Effector memory CD8-positive, alpha-beta T cell (primary cell): ENCODE results near the gene MEI4.
"Not testable (repeated sequence)": the region's sequence is repeated elsewhere in the genome, so short reads cannot be mapped to it uniquely, and the experiment has no call there.

Experiments
- ATAC-seq: fragments of 150-1000 bp; cut with Tn5 transposase; replicated peaks from 2 replicates; pipeline ENCODE4 v1.10.0; 2021; ENCODE audit warnings: mild to moderate bottlenecking, moderate library complexity
- DNase-seq, 3 experiments: peaks; one replicate each; pipeline ENCODE4 v3.0.0; 2021
- H3K27ac Mint-ChIP-seq, 2 donors: one replicate each; pipeline ENCODE4 v1.8.0; 2022; ENCODE audit warnings: mild to moderate bottlenecking in 2 of 2, mixed read lengths in 2 of 2, moderate library complexity in 2 of 2
- H3K27me3 Mint-ChIP-seq, 2 donors: one replicate each; pipeline ENCODE4 v1.8.0; 2022; ENCODE audit warnings: mixed read lengths in 2 of 2
- H3K36me3 Mint-ChIP-seq: one replicate; pipeline ENCODE4 v1.8.0; 2022; ENCODE audit warnings: mild to moderate bottlenecking, moderate library complexity, mixed read lengths; ENCODE audit not compliant: insufficient read depth
- H3K4me1 Mint-ChIP-seq, 2 donors: one replicate each; pipeline ENCODE4 v1.8.0; 2022; ENCODE audit warnings: low read depth in 2 of 2, mixed read lengths in 2 of 2
- H3K4me3 Mint-ChIP-seq, 2 donors: one replicate each; pipeline ENCODE4 v1.8.0; 2022; ENCODE audit warnings: mild to moderate bottlenecking in 2 of 2, mixed read lengths in 2 of 2, moderate library complexity in 2 of 2
- H3K9me3 Mint-ChIP-seq, 2 donors: one replicate each; pipeline ENCODE4 v1.8.0; 2022; ENCODE audit warnings: mixed read lengths in 2 of 2

The MEI4 gene

DNA sequence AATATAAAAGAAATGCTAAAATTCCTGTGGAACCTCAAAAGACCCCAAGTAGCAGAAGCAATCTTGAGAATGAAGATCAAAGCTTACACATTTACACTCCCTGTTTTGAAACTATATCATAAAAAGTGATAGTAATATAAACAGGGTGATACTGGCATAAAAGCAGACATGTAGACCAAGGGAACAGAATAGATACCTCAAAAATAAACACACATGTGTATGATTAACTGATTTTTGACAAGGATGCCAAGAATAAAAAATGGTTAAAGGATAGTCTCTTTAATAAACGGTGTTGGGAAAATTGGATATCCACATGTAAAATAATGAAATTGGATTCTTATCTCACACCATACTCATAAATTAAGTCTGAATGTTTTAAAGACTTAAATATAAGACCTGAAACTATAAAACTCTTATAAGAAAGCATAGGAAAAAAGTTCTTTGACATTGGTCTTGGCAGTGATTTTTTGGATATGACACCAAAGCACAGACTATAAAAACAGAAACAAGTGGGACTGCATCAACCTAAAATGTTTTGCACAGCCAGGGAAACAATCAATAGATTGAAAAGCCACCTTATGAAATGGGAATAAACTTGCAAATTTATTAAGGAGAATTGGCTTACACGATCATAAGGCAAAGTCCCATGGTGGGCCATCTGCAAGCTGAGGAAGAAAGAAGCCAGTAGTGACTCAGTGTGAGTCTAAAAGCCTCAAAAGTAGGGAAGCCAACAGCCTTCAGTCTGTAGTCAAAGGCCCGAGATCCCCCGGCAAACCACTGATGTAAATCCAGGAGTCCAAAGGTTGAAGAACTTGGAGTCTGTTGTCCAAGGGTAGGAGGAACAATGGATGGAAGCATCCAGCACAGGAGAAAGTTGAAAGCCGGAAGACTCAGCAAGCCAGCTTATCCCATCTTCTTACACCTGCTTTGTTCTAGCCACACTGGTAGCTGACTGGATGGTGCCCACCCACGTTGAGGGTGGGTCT is 144.3 kb downstream of the MEI4 start:
- Mint-ChIP-seq H3K4me1 (no peaks in the 10 kb centered on the region), H3K27me3 (no peaks in the 10 kb centered on the region), H3K36me3 (no peaks in the 10 kb centered on the region), H3K4me3 (no peak overlapping the region), H3K9me3 (peaks cover 10 to 28% of the 10 kb centered on the region in 2 donors), H3K27ac (no peak overlapping the region)
- ATAC-seq (no peak), DNase-seq (no peak)

DNA sequence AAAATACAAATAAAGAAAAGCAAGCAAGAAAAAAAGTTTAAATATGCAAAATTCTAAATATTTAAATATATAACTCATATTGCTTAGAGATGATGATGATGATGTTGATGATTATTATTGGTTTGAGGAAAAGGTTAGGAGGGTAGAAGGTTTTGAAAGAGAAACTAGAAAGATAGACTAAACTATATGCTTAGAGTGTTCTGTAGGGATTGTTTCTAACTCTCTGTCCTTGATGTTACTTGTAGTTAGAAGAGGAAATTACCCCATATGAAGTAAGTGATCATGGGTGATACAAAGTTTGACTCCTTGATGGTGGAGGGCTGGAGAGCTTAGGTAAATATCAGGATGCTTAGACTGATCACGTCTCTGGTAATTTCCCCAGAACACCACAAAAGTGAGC is 159.5 kb downstream of the MEI4 start:
- H3K27ac Mint-ChIP-seq, result no peak overlapping the region
- H3K36me3 Mint-ChIP-seq, result no peaks in the 10 kb centered on the region
- H3K4me3 Mint-ChIP-seq, result no peak overlapping the region
- ATAC-seq (no peak), DNase-seq (no peak)
- H3K27me3 Mint-ChIP-seq, result no peaks in the 10 kb centered on the region
- no peaks in the 10 kb centered on the region for H3K4me1 Mint-ChIP-seq
- peaks cover 0 to 4% of the 10 kb centered on the region in 2 donors for H3K9me3 Mint-ChIP-seq

DNA sequence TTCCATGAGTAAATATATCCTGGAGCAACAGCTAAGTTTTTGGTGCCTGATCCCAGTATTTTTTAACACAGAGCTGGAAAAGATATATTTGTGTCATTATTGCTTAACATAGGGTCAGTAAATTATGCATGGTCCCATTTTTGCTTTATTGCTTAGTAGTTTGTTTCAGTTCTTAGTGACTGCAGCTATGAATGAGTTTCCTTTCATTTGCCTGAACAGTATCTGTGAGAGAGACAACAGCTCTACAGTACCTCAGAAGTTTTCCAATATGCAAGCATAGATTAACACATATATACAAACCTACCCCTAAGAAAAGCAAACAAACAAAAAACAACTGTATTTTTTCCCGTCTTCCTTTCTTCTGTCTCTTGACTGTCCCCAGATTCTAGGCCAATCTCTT is 160.3 kb downstream of the MEI4 start:
- Mint-ChIP-seq H3K9me3 (peaks cover 0 to 4% of the 10 kb centered on the region in 2 donors), H3K4me1 (no peaks in the 10 kb centered on the region)
- ATAC-seq, result no peak

DNA sequence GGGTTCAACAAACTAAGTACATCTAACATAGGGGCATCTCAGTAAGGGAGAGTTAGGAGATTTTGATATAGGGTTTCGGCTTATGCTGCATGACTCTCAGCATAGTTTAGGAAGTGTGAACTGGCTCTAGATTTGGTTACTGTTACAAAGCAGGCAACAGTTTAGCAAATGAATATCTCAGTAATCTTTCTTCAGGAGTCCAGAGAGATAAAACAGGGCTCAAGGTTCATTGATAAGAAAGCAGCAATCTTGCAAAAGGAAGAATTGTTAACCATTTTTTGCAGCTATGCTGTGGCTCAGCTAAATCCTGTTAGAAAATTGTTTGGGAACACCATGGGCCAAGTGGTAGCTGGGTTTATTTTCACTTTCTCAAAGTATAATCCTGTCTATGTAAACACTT is 161.3 kb downstream of the MEI4 start:
- ATAC-seq, result no peak
- Mint-ChIP-seq H3K36me3 (no peaks in the 10 kb centered on the region), H3K4me1 (no peaks in the 10 kb centered on the region), H3K27ac (no peak overlapping the region), H3K27me3 (no peaks in the 10 kb centered on the region), H3K9me3 (no peaks in the 10 kb centered on the region), H3K4me3 (no peak overlapping the region)
- DNase-seq, result no peak

More for the DNA sequence above, 160.3 kb downstream of the MEI4 start:
- Mint-ChIP-seq H3K4me3 (no peak overlapping the region), H3K27ac (no peak overlapping the region), H3K27me3 (no peaks in the 10 kb centered on the region), H3K36me3 (no peaks in the 10 kb centered on the region)
- no peak for DNase-seq

DNA sequence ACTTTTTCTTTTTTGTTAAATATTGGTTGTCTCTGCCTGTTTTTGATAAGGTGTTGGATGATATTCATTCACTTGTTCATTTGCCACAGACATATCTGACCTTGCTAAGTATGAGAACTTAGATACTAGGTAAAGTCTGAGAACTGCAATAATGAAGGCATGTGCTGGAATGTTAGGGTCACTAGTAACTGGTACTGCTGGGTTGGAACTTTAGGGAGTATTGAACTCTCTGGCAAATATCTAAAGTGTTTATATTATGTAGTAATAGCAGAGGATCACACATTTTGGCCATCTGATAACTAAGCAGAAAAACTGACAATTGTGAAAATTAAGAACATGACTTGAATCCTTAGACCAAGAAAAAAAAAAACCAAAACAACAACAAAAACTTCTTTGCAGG is 162.7 kb downstream of the MEI4 start:
- DNase-seq (no peak), ATAC-seq (no peak)
- Mint-ChIP-seq H3K27ac (no peak overlapping the region), H3K36me3 (no peaks in the 10 kb centered on the region), H3K27me3 (no peaks in the 10 kb centered on the region), H3K4me1 (no peaks in the 10 kb centered on the region), H3K9me3 (peaks cover 0 to 1% of the 10 kb centered on the region in 2 donors), H3K4me3 (no peak overlapping the region)

DNA sequence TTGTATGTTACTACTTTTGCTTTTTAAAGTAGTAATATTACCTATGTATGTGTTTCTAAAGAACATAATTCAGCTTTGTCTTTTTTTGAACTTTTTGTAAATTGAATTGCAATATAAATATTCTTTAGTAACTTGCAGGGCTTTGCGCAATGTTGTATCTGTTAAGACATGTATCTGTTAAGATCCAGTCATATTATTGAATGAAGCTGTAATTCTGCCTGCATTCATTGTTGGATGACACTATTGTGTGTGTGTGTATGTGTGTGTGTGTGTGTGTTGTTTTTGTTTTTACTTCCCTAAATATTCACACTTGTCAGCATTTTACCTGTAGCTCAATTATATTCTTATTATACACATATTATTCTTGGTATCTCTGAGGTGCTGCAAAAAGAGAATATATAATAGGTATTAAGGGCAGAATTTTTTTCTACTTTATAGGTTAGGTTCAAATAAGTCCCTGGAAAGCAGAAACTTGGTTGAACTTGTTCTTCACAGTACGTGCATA is 164.0 kb downstream of the MEI4 start:
- no peaks in the 10 kb centered on the region for H3K27me3 Mint-ChIP-seq
- DNase-seq, result no peak
- no peaks in the 10 kb centered on the region for H3K4me1 Mint-ChIP-seq
- ATAC-seq, result no peak
- no peaks in the 10 kb centered on the region for H3K36me3 Mint-ChIP-seq
- peaks cover 0 to 2% of the 10 kb centered on the region in 2 donors for H3K9me3 Mint-ChIP-seq
- no peak overlapping the region for H3K27ac Mint-ChIP-seq
- H3K4me3 Mint-ChIP-seq, result no peak overlapping the region

DNA sequence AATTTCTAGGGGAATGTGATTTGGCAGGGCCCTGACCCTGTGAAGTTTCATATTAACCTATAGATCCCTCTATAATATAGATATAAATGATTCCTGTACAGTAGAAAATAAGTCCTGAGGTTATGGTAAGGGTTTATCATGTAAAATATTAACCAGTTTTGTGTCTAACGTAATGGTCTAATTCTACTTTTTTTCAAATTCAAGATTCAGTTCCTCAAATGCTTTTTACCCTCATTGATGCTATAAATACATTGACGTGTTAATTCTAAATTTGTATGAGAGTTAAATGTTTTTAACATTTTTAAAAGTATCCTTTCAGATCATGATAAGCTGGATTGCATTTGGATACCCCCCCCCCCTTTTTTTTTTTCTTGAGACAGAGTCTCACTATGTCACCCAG is 169.4 kb downstream of the MEI4 start:
- no peaks in the 10 kb centered on the region for H3K36me3 Mint-ChIP-seq
- no peaks in the 10 kb centered on the region for H3K27me3 Mint-ChIP-seq
- no peak overlapping the region for H3K4me3 Mint-ChIP-seq
- H3K27ac Mint-ChIP-seq, result no peak overlapping the region
- DNase-seq (no peak), ATAC-seq (no peak)
- no peaks in the 10 kb centered on the region for H3K4me1 Mint-ChIP-seq
- peaks cover 0 to 3% of the 10 kb centered on the region in 2 donors for H3K9me3 Mint-ChIP-seq

DNA sequence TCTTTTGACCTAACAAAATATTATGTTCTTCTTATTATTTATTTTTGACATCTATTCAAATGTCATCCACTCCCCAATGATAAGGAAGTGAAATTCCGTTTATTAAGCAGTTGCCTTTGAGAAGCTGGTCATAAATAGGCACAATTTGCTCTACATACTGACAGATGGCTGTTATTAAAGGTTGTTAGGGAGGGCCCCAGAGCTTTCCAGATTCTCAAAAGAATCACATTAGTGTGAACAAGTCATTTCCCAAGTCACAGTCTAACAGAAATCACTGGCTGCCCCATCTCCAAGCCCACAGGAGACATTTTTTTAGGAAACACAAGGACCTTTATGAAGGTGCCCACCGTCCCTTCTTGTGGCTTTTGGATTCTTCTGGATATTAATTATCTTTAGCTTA is 172.4 kb downstream of the MEI4 start:
- Mint-ChIP-seq H3K36me3 (no peaks in the 10 kb centered on the region), H3K4me1 (no peaks in the 10 kb centered on the region), H3K27me3 (no peaks in the 10 kb centered on the region), H3K4me3 (no peak overlapping the region), H3K9me3 (peaks cover 0 to 3% of the 10 kb centered on the region in 2 donors), H3K27ac (no peak overlapping the region)
- no peak for ATAC-seq
- no peak for DNase-seq

DNA sequence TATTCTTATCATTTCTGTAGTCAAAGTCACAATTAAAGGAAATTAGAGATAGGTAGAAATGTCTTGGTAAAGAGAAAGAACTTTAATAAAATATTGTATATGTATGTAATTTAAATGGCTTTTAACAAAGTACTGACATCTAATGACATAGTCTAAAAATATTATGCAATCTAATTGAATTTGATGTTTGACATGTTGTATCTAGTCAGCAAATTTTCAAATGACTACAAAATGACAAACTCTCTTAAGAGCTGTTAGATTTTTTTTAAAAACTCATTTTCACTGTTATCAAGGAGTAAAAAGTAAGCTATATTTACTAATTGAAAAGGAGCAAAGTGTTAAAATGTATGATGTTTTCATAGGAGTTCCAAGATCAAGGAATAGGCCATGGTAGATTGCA is 176.9 kb downstream of the MEI4 start:
- Mint-ChIP-seq H3K27ac (no peak overlapping the region), H3K4me3 (no peak overlapping the region), H3K36me3 (no peaks in the 10 kb centered on the region), H3K27me3 (no peaks in the 10 kb centered on the region), H3K9me3 (peaks cover 0 to 3% of the 10 kb centered on the region in 2 donors), H3K4me1 (no peaks in the 10 kb centered on the region)
- no peak for ATAC-seq
- DNase-seq, result no peak

DNA sequence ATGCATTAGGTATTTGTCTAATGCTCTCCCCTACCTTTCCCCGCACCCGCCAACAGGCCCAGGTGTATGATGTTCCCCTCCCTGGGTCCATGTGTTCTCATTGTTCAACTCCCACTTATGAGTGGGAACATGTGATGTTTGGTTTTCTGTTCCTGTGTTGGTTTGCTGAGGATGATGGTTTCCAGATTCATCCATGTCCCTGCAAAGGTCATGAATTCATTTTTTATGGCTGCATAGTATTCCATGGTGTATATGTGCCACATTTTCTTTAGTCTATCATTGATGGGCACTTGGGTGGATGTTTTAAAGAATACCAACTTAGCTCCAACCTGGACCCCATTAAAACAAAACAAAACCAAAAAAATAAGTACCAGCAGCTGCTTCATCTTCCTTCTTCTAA is 180.9 kb downstream of the MEI4 start:
- H3K4me3 Mint-ChIP-seq, H3K9me3 Mint-ChIP-seq, H3K4me1 Mint-ChIP-seq, DNase-seq, ATAC-seq, H3K27ac Mint-ChIP-seq, H3K27me3 Mint-ChIP-seq, H3K36me3 Mint-ChIP-seq: not testable (repeated sequence)

DNA sequence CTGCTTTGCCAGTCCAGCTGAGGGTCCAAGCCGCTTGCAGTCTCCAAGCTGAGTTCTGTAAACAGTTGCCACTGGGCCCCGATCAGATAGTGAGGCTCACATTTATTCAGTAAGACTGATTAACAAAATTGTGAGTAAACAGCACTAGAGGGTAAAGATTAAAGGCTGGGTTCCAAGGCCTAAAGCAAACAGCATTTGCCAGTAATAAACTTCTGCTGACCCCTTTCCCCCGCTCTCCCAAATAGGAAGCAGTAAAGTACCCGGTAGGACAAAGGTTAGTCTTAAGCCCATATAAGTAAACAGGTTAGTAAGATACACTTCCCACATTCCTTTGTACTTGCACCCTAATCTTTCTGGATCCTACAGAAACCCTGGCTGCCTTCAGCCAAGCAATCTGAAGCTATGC is 181.8 kb downstream of the MEI4 start:
- Mint-ChIP-seq H3K4me1 (no peaks in the 10 kb centered on the region), H3K9me3 (peaks cover 0 to 5% of the 10 kb centered on the region in 2 donors), H3K4me3 (no peak overlapping the region), H3K27ac (no peak overlapping the region), H3K27me3 (no peaks in the 10 kb centered on the region), H3K36me3 (no peaks in the 10 kb centered on the region)
- DNase-seq (no peak), ATAC-seq (no peak)

DNA sequence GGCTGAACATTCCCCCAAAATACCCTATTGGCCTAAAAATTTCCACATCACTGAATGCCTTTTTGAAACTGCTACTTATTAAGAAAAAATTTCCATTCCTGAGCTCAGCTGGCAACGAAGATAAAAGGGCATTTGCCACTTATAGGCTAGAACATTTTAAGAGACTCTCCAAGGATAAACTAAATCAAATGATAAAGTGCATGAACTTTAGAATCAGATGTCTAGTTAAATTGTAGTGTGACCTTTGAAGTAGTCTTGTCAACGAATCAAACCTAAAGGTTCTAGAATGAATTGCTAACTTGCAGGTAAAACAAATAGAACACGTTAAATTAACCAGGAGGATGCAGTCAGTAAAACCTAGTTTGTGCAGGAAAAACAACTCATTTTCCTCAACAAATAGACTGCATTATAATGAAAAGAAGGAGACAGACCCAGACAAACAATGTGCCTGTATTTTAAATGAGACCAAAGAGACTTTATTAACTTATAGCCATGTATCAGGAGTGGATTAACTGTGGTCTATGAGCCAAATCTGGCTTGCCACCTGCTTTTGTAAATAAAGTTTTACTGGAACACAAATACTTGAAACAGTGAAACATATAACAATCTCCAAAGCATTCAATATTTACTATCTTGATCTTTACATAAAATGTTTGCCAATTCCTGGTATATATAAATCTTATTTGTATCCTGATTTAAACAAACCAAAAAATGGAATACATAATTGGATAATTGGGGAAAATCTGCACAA is 184.4 kb downstream of the MEI4 start:
- no peaks in the 10 kb centered on the region for H3K36me3 Mint-ChIP-seq
- DNase-seq (no peak), ATAC-seq (no peak)
- no peak overlapping the region for H3K4me3 Mint-ChIP-seq
- H3K27ac Mint-ChIP-seq, result no peak overlapping the region
- no peaks in the 10 kb centered on the region for H3K4me1 Mint-ChIP-seq
- H3K9me3 Mint-ChIP-seq, result peaks cover 0 to 2% of the 10 kb centered on the region in 2 donors
- H3K27me3 Mint-ChIP-seq, result no peaks in the 10 kb centered on the region

DNA sequence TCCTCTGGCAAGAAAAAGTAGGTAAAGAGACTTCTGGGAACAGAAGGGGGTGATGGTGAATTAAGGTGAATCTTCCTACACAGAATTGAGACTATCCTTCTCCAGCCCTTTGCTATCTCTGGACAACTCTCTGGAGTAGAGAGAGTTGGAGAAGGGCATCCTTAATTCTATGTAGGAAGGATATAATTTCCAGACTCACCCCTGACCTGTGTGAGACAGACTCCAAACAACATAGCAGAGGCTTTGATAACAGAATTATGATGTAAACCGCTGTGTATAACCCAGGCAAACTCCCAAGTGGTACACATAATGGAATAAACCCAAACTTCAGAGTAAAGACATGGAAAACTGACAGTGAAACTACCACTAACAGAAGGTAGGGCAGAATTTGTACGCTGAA is 186.5 kb downstream of the MEI4 start:
- peaks cover 0 to 2% of the 10 kb centered on the region in 2 donors for H3K9me3 Mint-ChIP-seq

DNA sequence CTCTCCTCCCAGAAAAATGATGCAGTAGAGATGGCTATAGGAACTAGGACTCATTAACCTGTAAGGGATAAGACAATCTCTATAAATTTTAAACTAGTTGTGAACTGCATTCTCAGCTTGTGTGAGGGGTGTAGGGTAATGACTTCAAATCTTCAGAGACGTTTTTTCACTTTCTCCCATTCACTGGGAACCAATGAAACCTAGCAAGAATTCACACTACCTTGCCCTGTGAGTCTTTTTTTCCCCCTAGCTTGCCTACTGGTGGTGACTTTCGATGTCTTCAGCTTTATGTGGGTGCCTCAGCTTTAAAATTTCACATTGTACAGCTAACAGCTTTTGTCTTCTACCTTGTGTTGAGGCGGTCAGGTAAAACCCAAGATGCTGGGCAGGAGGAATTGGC is 192.0 kb downstream of the MEI4 start:
- DNase-seq, result no peak
- Mint-ChIP-seq H3K9me3 (peaks cover 4% of the 10 kb centered on the region in 2 donors), H3K27ac (no peak overlapping the region), H3K36me3 (no peaks in the 10 kb centered on the region), H3K4me3 (no peak overlapping the region), H3K27me3 (no peaks in the 10 kb centered on the region), H3K4me1 (no peaks in the 10 kb centered on the region)
- no peak for ATAC-seq

More for the DNA sequence above, 186.5 kb downstream of the MEI4 start:
- H3K4me1 Mint-ChIP-seq, result no peaks in the 10 kb centered on the region
- H3K4me3 Mint-ChIP-seq, result no peak overlapping the region
- ATAC-seq (no peak), DNase-seq (no peak)
- H3K27ac Mint-ChIP-seq, result no peak overlapping the region
- H3K27me3 Mint-ChIP-seq, result no peaks in the 10 kb centered on the region
- H3K36me3 Mint-ChIP-seq, result no peaks in the 10 kb centered on the region
